HepG2 (cell line): ENCODE data around the gene MSH3. TPM values are rescaled to one million over a fixed set of nuclear protein-coding genes. Genes with fewer than 3 reads are reported as not detected.

Experiments used
- ATAC-seq: fragments of 200-7000 bp; cut with Tn5 transposase; 3 replicates; pipeline ENCODE4 v1.9.1; 2020; ENCODE audit warnings: mild to moderate bottlenecking, moderate library complexity
- BruUV-seq: library from RNA; stranded (reverse); fragments of 400-500 nt; replicated peaks from 2 replicates; lab custom pipeline; 2021; lab: Mats Ljungman, UMichigan
- CTCF ChIA-PET: fragments of 300-600 bp; formaldehyde crosslinking; extraction: SDS; loops from one replicate; lab custom pipeline; 2021; ENCODE audit warnings: low total read pairs, inconsistent platforms, low intra/inter-chr PET ratio; lab: Yijun Ruan, JAX
- POLR2A ChIA-PET: fragments of 350-600 bp; sonication (Branson Sonifier 250); formaldehyde crosslinking; loops from one replicate; lab custom pipeline; 2020; ENCODE audit warnings: antibody characterized with exemption, inconsistent platforms; lab: Yijun Ruan, JAX
- DNase-seq: peaks from one replicate; pipeline ENCODE4 v3.0.0-alpha.2; 2015; ENCODE audit warnings: low spot score
- FAIRE-seq: peaks from 3 replicates; lab custom pipeline; 2011; peaks lifted over from hg19 to GRCh38; lab: Jason Lieb, UNC
- H2AFZ ChIP-seq: one replicate; pipeline ENCODE4 v1.6.1; 2011; ENCODE audit warnings: low read length, inconsistent platforms
- H3K27ac ChIP-seq: fragments of 300-600 bp; 3 replicates; pipeline ENCODE4 v1.8.0; 2011; ENCODE audit warnings: mixed run types, mild to moderate bottlenecking, mixed read lengths, low read length, inconsistent platforms; ENCODE audit not compliant: insufficient read depth; ENCODE audit errors: extremely low read length
- H3K27me3 ChIP-seq, 2 experiments: fragments of 200-600 bp in 1 of 2; 2 replicates in 1 of 2; 3 replicates in 1 of 2; pipeline versions ENCODE4 v1.6.0 to v1.8.0; 2011; ENCODE audit warnings: low read length in 2 of 2, mild to moderate bottlenecking in 2 of 2, moderate library complexity in 2 of 2, inconsistent platforms in 1 of 2; ENCODE audit not compliant: insufficient read depth in 2 of 2, control insufficient read depth in 1 of 2
- H3K36me3 ChIP-seq, 2 experiments: fragments of 200-600 bp in 1 of 2; replicated peaks in 1 of 2; 2 replicates in 1 of 2; 3 replicates in 1 of 2; pipeline versions ENCODE4 v1.5.1 to v1.8.0; 2011; ENCODE audit warnings: low read length in 2 of 2, inconsistent platforms in 1 of 2; ENCODE audit not compliant: insufficient read depth in 2 of 2, control insufficient read depth in 1 of 2
- H3K4me1 ChIP-seq: 2 replicates; pipeline ENCODE4 v1.5.1; 2012; ENCODE audit warnings: low read length, inconsistent platforms; ENCODE audit not compliant: insufficient read depth
- H3K4me2 ChIP-seq: 2 replicates; pipeline ENCODE4 v1.6.0; 2011; ENCODE audit warnings: low read depth, low read length, inconsistent platforms
- H3K4me3 ChIP-seq, 3 experiments: fragments of 200-600 bp in 1 of 3; sonication (generic), shearing (Covaris generic) in 1 of 3; replicated peaks in 1 of 3; 2 replicates each; pipeline ENCODE4 v1.5.1; 2011 to 2016; ENCODE audit warnings: low read length in 3 of 3, inconsistent platforms in 2 of 3, low read depth in 2 of 3, mild to moderate bottlenecking in 2 of 3, control low read depth in 1 of 3, mixed read lengths in 1 of 3; ENCODE audit not compliant: insufficient read depth in 1 of 3
- H3K79me2 ChIP-seq: one replicate; pipeline ENCODE4 v1.6.1; 2011; ENCODE audit warnings: low read length, inconsistent platforms; ENCODE audit not compliant: insufficient read depth
- H3K9ac ChIP-seq: 2 replicates; pipeline ENCODE4 v1.6.0; 2011; ENCODE audit warnings: mild to moderate bottlenecking, low read depth, low read length, inconsistent platforms; ENCODE audit not compliant: insufficient read depth
- H3K9me3 ChIP-seq: 2 replicates; pipeline ENCODE4 v1.5.1; 2012; ENCODE audit warnings: mild to moderate bottlenecking, low read length
- H4K20me1 ChIP-seq: 2 replicates; pipeline ENCODE4 v1.6.0; 2011; ENCODE audit warnings: inconsistent platforms, mild to moderate bottlenecking, low read length, moderate library complexity; ENCODE audit not compliant: insufficient read depth
- FOXP1 ChIP-seq, 2 experiments: fragments of 450-650 bp in 1 of 2; IDR thresholded peaks; 2 replicates each; pipeline ENCODE4 v1.6.1; 2017 to 2018; ENCODE audit warnings: antibody characterized with exemption in 1 of 2
- HNRNPL ChIP-seq: fragments of 200-400 bp; formaldehyde crosslinking; IDR thresholded peaks from 2 replicates; pipeline ENCODE4 v1.6.1; 2017; ENCODE audit warnings: mild to moderate bottlenecking, low read depth, low read length
- JDP2 ChIP-seq: sonication (generic); formaldehyde crosslinking; IDR thresholded peaks from 2 replicates; pipeline ENCODE4 v1.8.1; 2022; ENCODE audit warnings: missing genetic modification reagents, borderline replicate concordance
- PBX2 ChIP-seq: IDR thresholded peaks from 2 replicates; pipeline ENCODE4 v1.6.1; 2016; ENCODE audit warnings: control low read depth
- POLR2G ChIP-seq: fragments of 200-400 bp; formaldehyde crosslinking; IDR thresholded peaks from 2 replicates; pipeline ENCODE4 v1.6.1; 2018; ENCODE audit warnings: mild to moderate bottlenecking, low read depth, low read length, moderate library complexity
- ZFP36L2 ChIP-seq: sonication (generic); formaldehyde crosslinking; IDR thresholded peaks from 2 replicates; pipeline ENCODE4 v1.4.0; 2020; ENCODE audit warnings: missing genetic modification reagents
- ZNF101 ChIP-seq: sonication (generic); formaldehyde crosslinking; IDR thresholded peaks from 2 replicates; pipeline ENCODE4 v1.4.0; 2020; ENCODE audit warnings: mild to moderate bottlenecking, low read depth, missing genetic modification reagents, borderline replicate concordance
- ZNF253 ChIP-seq: sonication (generic); formaldehyde crosslinking; IDR thresholded peaks from 2 replicates; pipeline ENCODE4 v1.8.0; 2022; ENCODE audit warnings: mild to moderate bottlenecking, missing genetic modification reagents, borderline replicate concordance
- ZNF317 ChIP-seq: sonication (generic); formaldehyde crosslinking; IDR thresholded peaks from 2 replicates; pipeline ENCODE4 v1.5.0; 2020; ENCODE audit warnings: mild to moderate bottlenecking, missing genetic modification reagents
- ZNF530 ChIP-seq: sonication (generic); formaldehyde crosslinking; IDR thresholded peaks from 2 replicates; pipeline ENCODE4 v1.5.0; 2020; ENCODE audit warnings: low read depth, mild to moderate bottlenecking, missing genetic modification reagents
- WGBS: methylation state at CpG from one replicate; pipeline ENCODE4 v1.1.6; 2017; ENCODE audit warnings: low lambda C conversion rate; 5-methylcytosine and 5-hydroxymethylcytosine counted together
- in situ Hi-C: cut with HindIII; loops from 2 replicates; pipeline ENCODE4 v1.10.0; 2017; ENCODE audit warnings: low pct_unique_long_range_greater_than_20kb; ENCODE audit not compliant: extremely low pct_ligation_motif_present
- intact Hi-C: fragments of 100-400 bp; cut with micrococcal nuclease; formaldehyde crosslinking; loops from one replicate; pipeline ENCODE4 v1.10.0; 2022; ENCODE audit not compliant: unreplicated experiment
- polyA plus RNA-seq, 8 experiments: library from polyadenylated mRNA; depleted of rRNA in 3 of 8; stranded (reverse) in 7 of 8; unstranded in 1 of 8; fragments of >200 nt; fragmentation: Illumina TruSeq in 4 of 8; extraction: Trizol in 4 of 8; gene quantifications; 2 replicates each; pipeline versions ENCODE4 v1.2.1 to v1.2.3, GENCODE V29; 2011 to 2016; ENCODE audit warnings: low read depth in 4 of 8, missing spikeins in 1 of 8, mixed read lengths in 1 of 8; ENCODE audit not compliant: insufficient read depth in 1 of 8
- total RNA-seq, 5 experiments: library from RNA; depleted of rRNA; stranded (reverse); fragments of >200 nt; fragmentation: Illumina TruSeq; extraction: Trizol; gene quantifications; 2 replicates each; pipeline ENCODE4 v1.2.3, GENCODE V29; 2016; ENCODE audit warnings: low read depth in 1 of 5
- TF ChIP-seq, protein P1 (sequence below): sonication (generic); formaldehyde crosslinking; IDR thresholded peaks from 2 replicates; pipeline ENCODE4 v1.4.0; 2020; ENCODE audit warnings: missing genetic modification reagents, mild to moderate bottlenecking, borderline replicate concordance
- TF ChIP-seq, protein P2 (sequence below): sonication (generic); formaldehyde crosslinking; IDR thresholded peaks from 2 replicates; pipeline ENCODE4 v1.8.1; 2023; ENCODE audit warnings: mild to moderate bottlenecking, missing genetic modification reagents, borderline replicate concordance
- TF ChIP-seq, protein P3 (sequence below): sonication (generic); formaldehyde crosslinking; IDR thresholded peaks from 2 replicates; pipeline ENCODE4 v1.9.0; 2021; ENCODE audit warnings: missing genetic modification reagents, borderline replicate concordance
- TF ChIP-seq, protein P4 (sequence below): sonication (generic); formaldehyde crosslinking; IDR thresholded peaks from 2 replicates; pipeline ENCODE4 v1.5.0; 2020; ENCODE audit warnings: mild to moderate bottlenecking, missing genetic modification reagents

MSH3 gene
- total and polyA plus RNA-seq, 2 of the 13 experiments (the other 11 are each of a cell fraction or from before 2014, with no cell fraction given) = 4.0 to 16.4 TPM

GRCh38 chr5:80715887-80716286 lies 61.4 kb downstream of the MSH3 start (continued):
- TF ChIP-seq, protein P1, sequence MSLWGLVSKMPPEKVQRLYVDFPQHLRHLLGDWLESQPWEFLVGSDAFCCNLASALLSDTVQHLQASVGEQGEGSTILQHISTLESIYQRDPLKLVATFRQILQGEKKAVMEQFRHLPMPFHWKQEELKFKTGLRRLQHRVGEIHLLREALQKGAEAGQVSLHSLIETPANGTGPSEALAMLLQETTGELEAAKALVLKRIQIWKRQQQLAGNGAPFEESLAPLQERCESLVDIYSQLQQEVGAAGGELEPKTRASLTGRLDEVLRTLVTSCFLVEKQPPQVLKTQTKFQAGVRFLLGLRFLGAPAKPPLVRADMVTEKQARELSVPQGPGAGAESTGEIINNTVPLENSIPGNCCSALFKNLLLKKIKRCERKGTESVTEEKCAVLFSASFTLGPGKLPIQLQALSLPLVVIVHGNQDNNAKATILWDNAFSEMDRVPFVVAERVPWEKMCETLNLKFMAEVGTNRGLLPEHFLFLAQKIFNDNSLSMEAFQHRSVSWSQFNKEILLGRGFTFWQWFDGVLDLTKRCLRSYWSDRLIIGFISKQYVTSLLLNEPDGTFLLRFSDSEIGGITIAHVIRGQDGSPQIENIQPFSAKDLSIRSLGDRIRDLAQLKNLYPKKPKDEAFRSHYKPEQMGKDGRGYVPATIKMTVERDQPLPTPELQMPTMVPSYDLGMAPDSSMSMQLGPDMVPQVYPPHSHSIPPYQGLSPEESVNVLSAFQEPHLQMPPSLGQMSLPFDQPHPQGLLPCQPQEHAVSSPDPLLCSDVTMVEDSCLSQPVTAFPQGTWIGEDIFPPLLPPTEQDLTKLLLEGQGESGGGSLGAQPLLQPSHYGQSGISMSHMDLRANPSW (CRISPR knock-in tag) = no peak
- no peak for TF ChIP-seq ZNF317 (CRISPR knock-in tag)

DNA sequence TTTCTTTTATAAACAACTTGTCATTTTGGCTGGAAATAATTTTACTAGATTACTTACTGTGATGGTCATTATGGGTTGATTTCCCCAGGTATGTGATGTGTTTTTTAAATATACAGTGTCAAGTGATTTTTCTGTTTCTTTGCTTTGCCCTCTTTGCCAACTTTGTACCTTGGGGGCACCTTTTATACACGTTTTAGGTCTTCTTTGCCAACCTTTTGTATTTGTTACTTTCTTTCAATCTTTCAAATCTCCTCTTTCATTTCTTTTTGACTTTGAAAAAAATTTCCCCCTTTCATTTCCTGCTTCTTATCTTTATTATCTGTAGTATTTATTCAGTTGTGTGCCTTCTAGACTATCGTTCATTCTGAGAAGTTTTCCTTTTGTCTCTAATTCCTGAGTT lies 65.7 kb downstream of the MSH3 start:
- intact Hi-C loops (no loop called here), in situ Hi-C loops (loop anchor here (25.0 kb wide), 1 partner anchor 467 kb away; no protein-coding TSS in a partner anchor)
- POLR2A ChIA-PET = no interaction called here
- H3K4me3 ChIP-seq = no peak overlapping the region
- H2AFZ ChIP-seq = no peak overlapping the region
- DNase-seq = no peak
- H4K20me1 ChIP-seq = no peaks in the 10 kb centered on the region
- no peaks in the 10 kb centered on the region for H3K4me1 ChIP-seq
- H3K4me2 ChIP-seq = no peak overlapping the region
- H3K36me3 ChIP-seq = peaks cover 2 to 21% of the 10 kb centered on the region in 2 experiments
- no TSS peak for BruUV-seq
- CTCF ChIA-PET = no interaction called here
- no peak overlapping the region for H3K27ac ChIP-seq
- WGBS = 88% methylated on average over 2 of the region's 2 CpGs
- no peak for FAIRE-seq
- peaks cover 17% of the 10 kb centered on the region for H3K9me3 ChIP-seq
- no peak for ATAC-seq
- H3K9ac ChIP-seq = no peak overlapping the region
- H3K27me3 ChIP-seq = no peaks in the 10 kb centered on the region
- no peaks in the 10 kb centered on the region for H3K79me2 ChIP-seq
- TF ChIP-seq ZNF101 = no peak
- no peak for TF ChIP-seq ZNF253 (CRISPR knock-in tag)
- TF ChIP-seq JDP2 (CRISPR knock-in tag) = no peak
- TF ChIP-seq HNRNPL = no peak
- TF ChIP-seq, protein P2, sequence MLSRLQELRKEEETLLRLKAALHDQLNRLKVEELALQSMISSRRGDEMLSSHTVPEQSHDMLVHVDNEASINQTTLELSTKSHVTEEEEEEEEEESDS = no peak
- no peak for TF ChIP-seq ZNF530 (CRISPR knock-in tag)
- TF ChIP-seq PBX2 (CRISPR knock-in tag) = no peak
- TF ChIP-seq ZFP36L2 = no peak
- TF ChIP-seq, protein P3, sequence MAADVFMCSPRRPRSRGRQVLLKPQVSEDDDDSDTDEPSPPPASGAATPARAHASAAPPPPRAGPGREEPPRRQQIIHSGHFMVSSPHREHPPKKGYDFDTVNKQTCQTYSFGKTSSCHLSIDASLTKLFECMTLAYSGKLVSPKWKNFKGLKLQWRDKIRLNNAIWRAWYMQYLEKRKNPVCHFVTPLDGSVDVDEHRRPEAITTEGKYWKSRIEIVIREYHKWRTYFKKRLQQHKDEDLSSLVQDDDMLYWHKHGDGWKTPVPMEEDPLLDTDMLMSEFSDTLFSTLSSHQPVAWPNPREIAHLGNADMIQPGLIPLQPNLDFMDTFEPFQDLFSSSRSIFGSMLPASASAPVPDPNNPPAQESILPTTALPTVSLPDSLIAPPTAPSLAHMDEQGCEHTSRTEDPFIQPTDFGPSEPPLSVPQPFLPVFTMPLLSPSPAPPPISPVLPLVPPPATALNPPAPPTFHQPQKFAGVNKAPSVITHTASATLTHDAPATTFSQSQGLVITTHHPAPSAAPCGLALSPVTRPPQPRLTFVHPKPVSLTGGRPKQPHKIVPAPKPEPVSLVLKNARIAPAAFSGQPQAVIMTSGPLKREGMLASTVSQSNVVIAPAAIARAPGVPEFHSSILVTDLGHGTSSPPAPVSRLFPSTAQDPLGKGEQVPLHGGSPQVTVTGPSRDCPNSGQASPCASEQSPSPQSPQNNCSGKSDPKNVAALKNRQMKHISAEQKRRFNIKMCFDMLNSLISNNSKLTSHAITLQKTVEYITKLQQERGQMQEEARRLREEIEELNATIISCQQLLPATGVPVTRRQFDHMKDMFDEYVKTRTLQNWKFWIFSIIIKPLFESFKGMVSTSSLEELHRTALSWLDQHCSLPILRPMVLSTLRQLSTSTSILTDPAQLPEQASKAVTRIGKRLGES (CRISPR knock-in tag) = no peak
- no peak for TF ChIP-seq FOXP1 (IDR thresholded peaks at IDR 0.05)
- TF ChIP-seq FOXP1 (CRISPR knock-in tag; IDR thresholded peaks at IDR 0.05) = no peak
- TF ChIP-seq, protein P4, sequence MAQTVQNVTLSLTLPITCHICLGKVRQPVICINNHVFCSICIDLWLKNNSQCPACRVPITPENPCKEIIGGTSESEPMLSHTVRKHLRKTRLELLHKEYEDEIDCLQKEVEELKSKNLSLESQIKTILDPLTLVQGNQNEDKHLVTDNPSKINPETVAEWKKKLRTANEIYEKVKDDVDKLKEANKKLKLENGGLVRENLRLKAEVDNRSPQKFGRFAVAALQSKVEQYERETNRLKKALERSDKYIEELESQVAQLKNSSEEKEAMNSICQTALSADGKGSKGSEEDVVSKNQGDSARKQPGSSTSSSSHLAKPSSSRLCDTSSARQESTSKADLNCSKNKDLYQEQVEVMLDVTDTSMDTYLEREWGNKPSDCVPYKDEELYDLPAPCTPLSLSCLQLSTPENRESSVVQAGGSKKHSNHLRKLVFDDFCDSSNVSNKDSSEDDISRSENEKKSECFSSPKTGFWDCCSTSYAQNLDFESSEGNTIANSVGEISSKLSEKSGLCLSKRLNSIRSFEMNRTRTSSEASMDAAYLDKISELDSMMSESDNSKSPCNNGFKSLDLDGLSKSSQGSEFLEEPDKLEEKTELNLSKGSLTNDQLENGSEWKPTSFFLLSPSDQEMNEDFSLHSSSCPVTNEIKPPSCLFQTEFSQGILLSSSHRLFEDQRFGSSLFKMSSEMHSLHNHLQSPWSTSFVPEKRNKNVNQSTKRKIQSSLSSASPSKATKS (CRISPR knock-in tag) = no peak
- TF ChIP-seq POLR2G = no peak
